Measurements from ENCODE around the gene TMEM89. TPM values are rescaled to one million over a fixed set of nuclear protein-coding genes. Genes with fewer than 3 reads are reported as not detected.
A peak's percentile ranks its signal among the peaks of the same experiment; 100 is the strongest.

Gene TMEM89
- total RNA-seq, 1 donor, result not detected

DNA sequence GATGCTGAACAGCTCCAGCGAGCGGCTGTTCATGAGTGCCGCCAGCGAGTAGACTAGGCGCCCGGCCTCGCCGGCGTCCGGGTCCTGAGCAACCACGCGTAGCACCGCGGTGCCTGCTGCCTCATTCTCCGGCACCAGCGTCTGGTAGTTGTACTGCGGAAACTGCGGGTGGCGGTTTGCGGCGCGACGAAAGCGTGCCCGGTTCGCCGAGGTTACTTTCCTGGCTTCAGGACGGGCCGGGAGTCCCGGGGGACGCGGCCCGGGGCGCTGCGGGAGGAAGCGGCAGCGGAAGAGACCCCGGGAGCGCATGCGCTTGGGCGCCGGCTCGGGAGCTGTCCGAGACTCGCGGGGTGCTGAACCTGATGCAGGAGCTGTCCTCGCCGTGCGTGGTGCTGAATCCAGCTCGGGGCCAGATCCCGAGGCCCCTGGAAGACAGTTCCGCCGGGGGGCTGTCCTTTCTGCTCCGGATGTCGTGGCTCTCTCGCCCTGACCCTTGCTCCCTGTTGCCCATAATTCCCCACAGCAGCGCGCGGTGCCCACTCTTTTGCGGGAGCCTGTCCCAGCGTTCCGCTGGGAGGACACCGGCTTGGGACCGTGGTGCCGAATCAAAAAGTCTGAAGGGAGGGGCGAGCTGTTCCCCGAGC is 40.1 kb upstream of the TMEM89 start:
- H3K4me3 ChIP-seq (ENCODE audit: low read depth, low read length), result peak overlapping the region; percentile 83
- TF ChIP-seq, protein P1, sequence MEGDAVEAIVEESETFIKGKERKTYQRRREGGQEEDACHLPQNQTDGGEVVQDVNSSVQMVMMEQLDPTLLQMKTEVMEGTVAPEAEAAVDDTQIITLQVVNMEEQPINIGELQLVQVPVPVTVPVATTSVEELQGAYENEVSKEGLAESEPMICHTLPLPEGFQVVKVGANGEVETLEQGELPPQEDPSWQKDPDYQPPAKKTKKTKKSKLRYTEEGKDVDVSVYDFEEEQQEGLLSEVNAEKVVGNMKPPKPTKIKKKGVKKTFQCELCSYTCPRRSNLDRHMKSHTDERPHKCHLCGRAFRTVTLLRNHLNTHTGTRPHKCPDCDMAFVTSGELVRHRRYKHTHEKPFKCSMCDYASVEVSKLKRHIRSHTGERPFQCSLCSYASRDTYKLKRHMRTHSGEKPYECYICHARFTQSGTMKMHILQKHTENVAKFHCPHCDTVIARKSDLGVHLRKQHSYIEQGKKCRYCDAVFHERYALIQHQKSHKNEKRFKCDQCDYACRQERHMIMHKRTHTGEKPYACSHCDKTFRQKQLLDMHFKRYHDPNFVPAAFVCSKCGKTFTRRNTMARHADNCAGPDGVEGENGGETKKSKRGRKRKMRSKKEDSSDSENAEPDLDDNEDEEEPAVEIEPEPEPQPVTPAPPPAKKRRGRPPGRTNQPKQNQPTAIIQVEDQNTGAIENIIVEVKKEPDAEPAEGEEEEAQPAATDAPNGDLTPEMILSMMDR (IDR thresholded peaks at IDR 0.05; ENCODE audit: insufficient read depth, low read depth, low read length), result no peak
- DNase-seq (ENCODE audit: low read depth), result peak; percentile 71

DNA sequence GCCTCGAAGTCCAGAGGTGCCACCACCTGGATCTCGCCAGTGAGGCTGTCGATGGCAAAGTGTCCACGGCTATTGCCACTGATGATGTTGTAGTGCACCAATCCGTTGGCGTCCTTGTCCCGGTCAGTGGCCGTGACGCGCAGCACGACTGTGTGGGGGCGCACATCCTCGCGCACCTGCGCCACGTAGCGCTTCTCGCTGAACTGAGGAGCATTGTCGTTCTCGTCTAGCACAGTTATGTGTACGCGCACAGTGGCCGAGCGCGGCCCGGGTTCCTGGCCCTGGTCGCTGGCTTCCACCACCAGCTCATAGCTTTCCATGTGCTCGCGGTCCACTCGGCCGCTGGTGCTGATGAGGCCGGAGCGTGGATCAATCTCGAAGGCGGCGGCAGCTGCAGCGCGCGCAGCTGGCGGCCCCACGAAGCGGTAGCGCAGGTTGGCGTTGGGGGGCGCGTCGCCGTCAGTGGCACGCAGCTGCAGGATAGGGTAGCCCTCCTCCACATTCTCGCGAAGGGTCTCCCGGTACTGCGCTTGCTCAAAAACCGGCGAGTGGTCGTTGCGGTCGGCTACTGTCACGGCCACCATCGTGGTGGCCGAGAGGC is 39.3 kb upstream of the TMEM89 start:
- TF ChIP-seq, protein P1 (IDR thresholded peaks at IDR 0.05; ENCODE audit: insufficient read depth, low read depth, low read length), result no peak
- no peak for DNase-seq (ENCODE audit: low read depth)
- H3K4me3 ChIP-seq (ENCODE audit: low read depth, low read length), result peak overlapping the region; percentile 83

DNA sequence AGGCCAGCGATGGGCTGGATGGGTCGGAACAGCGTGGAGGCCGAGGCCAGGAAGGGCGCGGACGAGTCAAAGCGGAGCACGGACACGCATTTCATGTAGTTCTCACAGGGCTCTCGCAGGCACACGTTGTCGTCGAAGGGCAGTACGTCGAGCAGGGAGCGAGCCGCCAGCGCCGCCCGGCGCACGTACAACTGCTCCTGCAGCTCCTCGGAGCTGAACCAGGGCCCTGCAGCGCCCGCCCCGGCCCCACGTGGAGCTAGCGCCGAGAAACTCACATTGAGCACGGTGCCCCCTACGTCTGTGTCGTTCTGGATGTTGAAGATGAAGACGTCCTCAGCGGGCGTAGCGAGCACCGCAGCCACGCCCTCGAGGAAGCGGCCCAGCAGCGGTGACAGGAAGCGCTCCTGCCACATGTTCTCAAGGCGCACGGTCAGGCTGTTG is 35.3 kb upstream of the TMEM89 start:
- peak overlapping the region; percentile 59 for H3K4me3 ChIP-seq (ENCODE audit: low read depth, low read length)
- TF ChIP-seq, protein P1 (IDR thresholded peaks at IDR 0.05; ENCODE audit: insufficient read depth, low read depth, low read length), result no peak
- no peak for DNase-seq (ENCODE audit: low read depth)

DNA sequence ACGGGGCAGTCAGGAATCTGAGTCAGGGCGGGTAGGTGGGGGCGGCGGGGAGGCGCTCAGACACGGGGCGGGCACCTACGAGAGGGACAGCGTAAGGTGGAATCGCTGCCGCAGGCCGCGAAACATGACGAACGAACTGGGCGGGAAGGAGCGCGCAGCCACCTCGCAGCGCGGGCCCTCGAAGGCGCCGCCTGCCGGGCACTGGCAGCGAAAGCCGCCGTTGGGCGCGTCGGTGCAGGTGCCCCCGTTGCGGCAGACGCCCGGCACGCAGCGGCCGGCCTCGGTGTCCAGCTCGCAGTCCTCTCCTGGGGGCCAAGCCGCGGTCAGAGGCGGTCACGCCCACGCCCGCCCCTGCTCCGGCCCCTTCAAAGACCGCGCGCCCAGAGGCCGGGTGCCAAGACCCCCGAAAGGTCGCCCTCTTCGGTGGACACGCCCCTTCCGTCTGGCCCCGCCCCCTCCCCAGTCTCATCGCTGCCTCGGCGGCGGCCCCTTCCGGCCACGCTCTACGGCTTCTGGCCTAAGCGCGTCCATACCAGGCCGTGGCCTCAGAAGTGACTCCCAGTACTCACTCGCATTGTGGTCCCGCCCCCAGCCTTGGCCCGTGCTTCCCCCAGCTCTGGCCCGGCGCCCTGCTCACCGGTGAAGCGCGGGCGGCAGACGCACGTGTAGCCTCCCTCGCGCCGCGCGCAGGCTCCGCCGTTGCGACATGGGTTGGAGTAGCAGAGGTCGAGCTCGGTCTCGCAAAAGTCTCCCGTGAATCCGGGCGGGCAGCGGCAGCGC is 34.7 kb upstream of the TMEM89 start:
- H3K4me3 ChIP-seq (ENCODE audit: low read depth, low read length), result peak overlapping the region; percentile 59
- DNase-seq (ENCODE audit: low read depth), result peak; percentile 84
- TF ChIP-seq, protein P1 (IDR thresholded peaks at IDR 0.05; ENCODE audit: insufficient read depth, low read depth, low read length), result peak; percentile 59

DNA sequence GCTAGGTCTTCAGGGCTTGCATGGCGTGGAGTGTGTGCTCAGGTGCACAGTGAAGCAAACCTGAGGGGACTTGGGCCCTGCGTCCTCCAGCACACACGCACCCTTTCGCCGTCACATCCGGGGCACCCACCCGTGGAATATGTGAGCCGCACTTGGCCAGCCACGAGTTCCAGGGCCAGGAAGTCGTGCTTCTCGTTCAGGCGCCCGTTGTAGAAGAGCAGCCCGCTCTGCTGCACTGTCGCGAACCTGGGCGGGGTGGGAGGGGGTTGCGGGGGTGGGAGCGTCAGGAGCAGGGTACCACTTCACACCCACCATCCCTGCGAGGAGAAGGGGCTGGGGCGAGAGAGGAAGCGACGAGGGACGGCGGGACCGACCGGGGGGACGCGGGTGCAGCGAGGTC is 34.0 kb upstream of the TMEM89 start:
- TF ChIP-seq, protein P1 (IDR thresholded peaks at IDR 0.05; ENCODE audit: insufficient read depth, low read depth, low read length), result no peak
- H3K4me3 ChIP-seq (ENCODE audit: low read depth, low read length), result peak overlapping the region; percentile 59
- no peak for DNase-seq (ENCODE audit: low read depth)

DNA sequence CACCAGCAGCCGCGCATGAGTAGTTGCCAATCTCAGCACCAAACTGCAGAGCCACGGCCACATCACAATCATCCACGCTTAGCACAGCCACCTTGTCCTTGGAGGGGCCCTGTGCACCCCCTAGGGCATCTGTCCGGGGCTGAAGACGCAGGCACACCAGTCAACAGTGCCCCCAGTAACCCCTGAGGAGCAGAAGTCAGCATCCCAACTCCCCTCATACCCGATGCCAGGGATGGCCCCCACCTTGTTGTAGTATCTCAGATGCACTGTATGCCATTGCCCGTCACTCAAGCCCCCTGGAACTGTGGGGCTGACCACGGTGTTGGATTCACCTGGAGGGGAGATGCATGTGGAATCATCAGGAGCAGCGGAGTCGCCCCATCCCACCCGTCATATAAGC is 33.5 kb upstream of the TMEM89 start:
- no peak overlapping the region for H3K4me3 ChIP-seq (ENCODE audit: low read depth, low read length)
- DNase-seq (ENCODE audit: low read depth), result no peak
- TF ChIP-seq, protein P1 (IDR thresholded peaks at IDR 0.05; ENCODE audit: insufficient read depth, low read depth, low read length), result no peak
